ENCODE data around the gene SMARCAD1. TPM values are rescaled to one million over a fixed set of nuclear protein-coding genes. Genes with fewer than 3 reads are reported as not detected.

The SMARCAD1 gene
- total and polyA plus RNA-seq, 4 donors: 7.5 to 58.3 (median 14.4) TPM

- no peaks in the 10 kb centered on the region for H3K27me3 ChIP-seq (ENCODE audit: control insufficient read depth in 3 of 3, insufficient read depth in 3 of 3, low read length in 2 of 3)
- no peak overlapping the region for H3K27ac ChIP-seq (ENCODE audit: low read depth in 1 of 2, low read length in 1 of 2)
- DNase-seq (no peak), ATAC-seq (ENCODE audit: insufficient read depth, low FRiP score) (no peak)
- no peak overlapping the region for H3K4me3 ChIP-seq
- no peak overlapping the region for H3K9ac ChIP-seq (ENCODE audit: insufficient read depth in 1 of 2, low read length in 2 of 2)
- no peaks in the 10 kb centered on the region for H3K9me3 ChIP-seq (ENCODE audit: control insufficient read depth in 4 of 4, insufficient read depth in 3 of 4, low read length in 3 of 4)
- peaks cover 11 to 32% (median 20%) of the 10 kb centered on the region in 4 donors for H3K36me3 ChIP-seq (ENCODE audit: control insufficient read depth in 4 of 4, insufficient read depth in 4 of 4, low read length in 4 of 4)
- H3K4me1 ChIP-seq (ENCODE audit: control insufficient read depth in 5 of 5, insufficient read depth in 5 of 5, low read length in 5 of 5): peaks cover 0 to 6% (median 0%) of the 10 kb centered on the region in 5 donors
- TF ChIP-seq CTCF (IDR thresholded peaks at IDR 0.05; ENCODE audit: control extremely low read depth, extremely low read depth): no peak
Measured at GRCh38 chr4:94240384-94240783, 32.7 kb downstream of the SMARCAD1 start.

GRCh38 chr4:94244087-94244828, 36.6 kb downstream of the SMARCAD1 start:
- Histone ChIP-seq H3K4me3 (no peak overlapping the region), H3K9ac (ENCODE audit: insufficient read depth in 1 of 2, low read length in 2 of 2) (no peak overlapping the region), H3K27me3 (ENCODE audit: control insufficient read depth in 3 of 3, insufficient read depth in 3 of 3, low read length in 2 of 3) (no peaks in the 10 kb centered on the region), H3K27ac (ENCODE audit: low read depth in 1 of 2, low read length in 1 of 2) (no peak overlapping the region), H3K4me1 (ENCODE audit: control insufficient read depth in 5 of 5, insufficient read depth in 5 of 5, low read length in 5 of 5) (peaks cover 0 to 2% (median 0%) of the 10 kb centered on the region in 5 donors), H3K9me3 (ENCODE audit: control insufficient read depth in 4 of 4, insufficient read depth in 3 of 4, low read length in 3 of 4) (no peaks in the 10 kb centered on the region), H3K36me3 (ENCODE audit: control insufficient read depth in 4 of 4, insufficient read depth in 4 of 4, low read length in 4 of 4) (peaks cover 14 to 36% (median 22%) of the 10 kb centered on the region in 4 donors)
- peak in 1 of 3 donors; percentile 6 for DNase-seq
- 62 to 82% methylated on average over 3 of the region's 3 CpGs for WGBS, 2 donors
- TF ChIP-seq CTCF (IDR thresholded peaks at IDR 0.05; ENCODE audit: control extremely low read depth, extremely low read depth): no peak
- no peak for ATAC-seq (ENCODE audit: insufficient read depth, low FRiP score)

GRCh38 chr4:94244829-94245185, 37.1 kb downstream of the SMARCAD1 start:
- TF ChIP-seq CTCF (IDR thresholded peaks at IDR 0.05; ENCODE audit: control extremely low read depth, extremely low read depth): no peak
- ATAC-seq (ENCODE audit: insufficient read depth, low FRiP score): no peak
- WGBS, 2 donors: 63 to 82% methylated on average over 2 of the region's 2 CpGs
- Histone ChIP-seq H3K4me3 (no peak overlapping the region), H3K9me3 (ENCODE audit: control insufficient read depth in 4 of 4, insufficient read depth in 3 of 4, low read length in 3 of 4) (no peaks in the 10 kb centered on the region), H3K27me3 (ENCODE audit: control insufficient read depth in 3 of 3, insufficient read depth in 3 of 3, low read length in 2 of 3) (no peaks in the 10 kb centered on the region), H3K36me3 (ENCODE audit: control insufficient read depth in 4 of 4, insufficient read depth in 4 of 4, low read length in 4 of 4) (peaks cover 14 to 36% (median 21%) of the 10 kb centered on the region in 4 donors), H3K27ac (ENCODE audit: low read depth in 1 of 2, low read length in 1 of 2) (peak overlapping the region in 1 of 2 donors; percentile 9), H3K9ac (ENCODE audit: insufficient read depth in 1 of 2, low read length in 2 of 2) (no peak overlapping the region), H3K4me1 (ENCODE audit: control insufficient read depth in 5 of 5, insufficient read depth in 5 of 5, low read length in 5 of 5) (peaks cover 0 to 2% (median 0%) of the 10 kb centered on the region in 5 donors)
- DNase-seq: no peak

GRCh38 chr4:94251094-94251493, 43.4 kb downstream of the SMARCAD1 start:
- Histone ChIP-seq H3K9me3 (ENCODE audit: control insufficient read depth in 4 of 4, insufficient read depth in 3 of 4, low read length in 3 of 4) (no peaks in the 10 kb centered on the region), H3K4me1 (ENCODE audit: control insufficient read depth in 5 of 5, insufficient read depth in 5 of 5, low read length in 5 of 5) (no peaks in the 10 kb centered on the region), H3K36me3 (ENCODE audit: control insufficient read depth in 4 of 4, insufficient read depth in 4 of 4, low read length in 4 of 4) (peaks cover 2 to 21% (median 12%) of the 10 kb centered on the region in 4 donors), H3K27me3 (ENCODE audit: control insufficient read depth in 3 of 3, insufficient read depth in 3 of 3, low read length in 2 of 3) (no peaks in the 10 kb centered on the region), H3K9ac (ENCODE audit: insufficient read depth in 1 of 2, low read length in 2 of 2) (no peak overlapping the region), H3K27ac (ENCODE audit: low read depth in 1 of 2, low read length in 1 of 2) (no peak overlapping the region), H3K4me3 (no peak overlapping the region)
- no peak for TF ChIP-seq CTCF (IDR thresholded peaks at IDR 0.05; ENCODE audit: control extremely low read depth, extremely low read depth)
- DNase-seq (no peak), ATAC-seq (ENCODE audit: insufficient read depth, low FRiP score) (no peak)

Measured in lung (tissue), 12 donors.